Glomerular visceral epithelial cell (primary cell): Measurements from ENCODE around the gene HS2ST1.
"Not testable (repeated sequence)": the region's sequence is repeated elsewhere in the genome, so short reads cannot be mapped to it uniquely, and the experiment has no call there.

ENCODE experiments used
- DNase-seq: peaks from one replicate; pipeline ENCODE4 v3.0.0-alpha.2; 2016; ENCODE audit errors: extremely low spot score

HS2ST1 gene

DNA sequence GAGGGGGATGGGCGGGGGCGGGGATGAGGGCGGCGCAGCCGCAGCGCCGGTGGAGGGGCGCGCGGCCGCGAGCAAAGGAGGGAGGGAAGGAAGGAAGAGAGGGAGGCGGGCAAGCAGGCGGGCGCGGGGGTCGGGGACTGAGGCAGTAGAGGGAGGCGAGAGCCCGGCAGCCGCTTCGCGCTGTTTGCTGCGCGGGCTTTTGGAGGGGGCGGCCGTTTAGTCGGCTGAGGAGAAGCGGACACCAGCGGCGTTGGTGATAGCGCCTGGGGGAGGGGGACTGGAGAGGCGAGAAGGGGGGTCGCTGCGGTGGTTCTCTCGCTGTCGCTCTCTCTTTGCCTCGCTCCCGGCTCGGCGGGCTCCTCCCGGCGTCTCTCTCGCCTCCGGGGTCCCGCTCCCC, at the start of gene HS2ST1:
HS2ST1 (plus strand) TSS at position 35 of the 397 bp plus-strand sequence.
- no peak for DNase-seq

DNA sequence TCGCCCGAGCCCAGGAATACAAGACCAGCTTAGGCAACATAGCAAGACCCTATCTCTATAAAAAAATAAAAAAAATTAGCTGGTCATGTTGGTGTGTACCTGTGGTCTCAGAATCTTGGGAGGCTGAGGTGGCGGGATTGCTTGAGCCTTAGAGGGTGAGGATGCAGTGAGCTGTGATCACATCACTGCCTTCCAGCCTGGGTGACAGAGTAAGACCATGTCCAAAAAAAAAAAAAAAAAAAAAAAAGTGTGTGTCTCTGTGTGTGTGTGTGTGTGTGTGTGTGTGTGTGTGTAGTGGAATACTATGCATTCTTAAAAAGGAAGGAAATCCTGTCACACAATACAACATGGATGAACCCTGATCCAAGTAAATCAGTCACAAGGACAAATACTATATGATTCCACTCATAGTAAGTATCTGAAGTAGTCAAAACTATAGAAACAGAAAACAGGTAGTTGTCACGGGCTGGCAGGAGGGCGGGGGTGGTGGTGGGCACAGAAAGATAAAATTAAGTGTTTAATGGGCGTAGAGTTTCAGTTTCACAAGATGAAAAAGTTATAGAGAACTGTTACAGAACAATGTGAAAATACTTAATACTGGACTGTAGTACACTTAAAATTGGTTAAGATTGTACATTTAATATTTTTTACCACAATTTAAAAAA, 48.3 kb upstream of the HS2ST1 start:
- no peak for DNase-seq

DNA sequence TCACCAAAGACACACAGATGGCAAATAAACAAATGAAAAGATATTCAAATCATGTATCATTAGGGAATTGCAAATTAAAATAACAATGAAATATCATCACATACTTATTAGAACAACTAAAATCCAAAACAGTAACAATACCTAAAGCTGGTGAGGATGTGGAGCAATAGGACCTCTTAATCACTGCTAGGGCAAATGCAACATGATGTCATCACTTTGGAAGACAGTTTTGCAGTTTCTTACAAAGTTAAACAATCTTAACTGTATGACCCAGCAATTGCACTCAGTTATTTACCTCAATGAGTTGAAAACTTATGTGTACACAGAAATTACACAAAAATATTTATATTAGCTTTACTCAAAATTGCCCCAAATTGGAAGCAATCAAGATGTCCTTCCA, 47.8 kb upstream of the HS2ST1 start:
- no peak for DNase-seq

DNA sequence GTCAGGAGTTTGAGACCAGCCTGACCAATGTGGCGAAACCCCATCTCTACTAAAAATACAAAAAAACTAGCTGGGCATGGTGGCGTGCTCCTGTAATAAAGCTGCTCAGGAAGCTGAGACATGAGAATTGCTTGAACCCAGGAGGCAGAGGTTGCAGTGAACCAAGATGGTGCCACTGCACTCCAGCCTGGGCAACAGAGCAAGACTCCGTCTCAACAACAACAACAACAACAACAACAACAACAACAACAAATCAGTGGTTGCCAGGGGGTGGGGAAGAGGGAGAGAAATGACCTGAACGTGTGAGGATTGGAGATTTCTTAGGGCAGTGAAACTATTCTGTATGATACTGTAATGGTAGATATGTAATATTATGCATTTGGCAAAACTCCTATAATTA, 47.2 kb upstream of the HS2ST1 start:
- DNase-seq, result not testable (repeated sequence)

DNA sequence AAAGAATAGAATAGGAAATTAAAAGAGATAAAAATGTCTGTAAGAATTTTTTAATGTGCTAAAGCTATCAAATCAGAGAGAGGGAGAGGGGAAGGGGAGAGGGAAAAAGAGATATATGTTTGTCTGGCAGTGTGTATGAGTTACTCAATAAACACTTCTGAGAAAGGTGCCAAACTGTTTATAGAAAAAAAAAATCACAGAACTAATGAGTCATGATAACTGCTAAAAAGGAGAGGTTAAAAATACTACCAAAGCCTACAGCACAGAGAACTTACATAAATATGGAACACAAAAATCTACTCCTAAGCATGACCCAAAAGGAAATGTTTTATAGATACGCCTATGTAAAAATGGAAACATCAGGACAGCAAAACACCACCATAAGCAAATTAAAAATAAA, 46.0 kb upstream of the HS2ST1 start:
- DNase-seq, result no peak

DNA sequence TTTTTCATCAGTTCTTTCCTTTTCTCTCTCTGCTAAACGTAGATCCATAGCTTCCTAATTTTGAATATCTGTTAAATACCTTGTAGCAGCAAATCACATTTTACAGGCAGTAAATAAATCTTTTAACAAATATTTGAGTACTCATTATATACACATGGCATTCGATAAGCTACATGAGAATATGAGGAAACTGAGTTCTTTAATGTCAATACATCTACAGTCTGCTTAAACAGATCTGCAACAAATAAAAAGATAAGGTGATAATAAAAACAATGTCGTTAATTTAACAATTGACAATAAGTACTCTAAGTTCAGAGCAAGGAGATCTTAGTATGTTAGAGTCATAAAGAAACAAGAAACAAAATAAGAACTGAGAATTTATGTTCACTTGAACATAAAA, 43.4 kb upstream of the HS2ST1 start:
- DNase-seq, result no peak

DNA sequence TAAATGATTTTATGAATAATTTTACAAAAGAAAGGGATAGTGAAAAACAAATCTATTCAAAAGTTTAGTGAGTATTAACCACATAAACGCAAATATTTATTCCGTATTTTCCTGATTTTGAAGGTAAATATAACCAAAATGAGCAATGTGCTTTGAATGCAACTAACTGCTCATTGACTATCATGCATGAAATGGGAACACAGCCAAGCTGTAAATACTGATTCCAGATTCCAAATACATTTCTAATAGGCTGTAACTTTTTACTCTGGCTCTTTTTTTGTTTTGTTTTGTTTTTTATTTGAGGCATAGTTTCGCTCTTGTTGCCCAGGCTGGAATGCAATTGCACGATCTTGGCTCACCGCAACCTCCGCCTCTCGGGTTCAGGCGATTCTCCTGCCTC, 42.3 kb upstream of the HS2ST1 start:
- DNase-seq, result no peak

DNA sequence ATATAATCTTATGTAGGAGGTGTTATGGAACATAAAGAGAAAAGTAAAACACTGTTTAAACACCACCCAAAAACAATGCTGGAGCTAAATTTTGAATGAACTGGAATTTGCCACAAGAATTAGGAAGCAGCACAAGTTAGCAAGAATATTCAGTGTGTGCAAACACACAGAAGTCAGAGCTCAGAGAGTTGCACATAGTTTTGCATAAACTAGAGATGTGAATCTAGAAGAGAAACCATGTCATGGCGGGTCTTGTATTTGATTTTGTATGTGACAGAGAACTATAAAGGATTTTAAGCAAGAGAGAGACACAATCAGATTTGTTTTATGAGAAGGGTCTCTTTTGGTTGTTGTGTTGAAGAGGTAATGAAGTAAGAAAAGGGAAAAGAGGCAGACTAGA, 38.7 kb upstream of the HS2ST1 start:
- DNase-seq, result no peak

DNA sequence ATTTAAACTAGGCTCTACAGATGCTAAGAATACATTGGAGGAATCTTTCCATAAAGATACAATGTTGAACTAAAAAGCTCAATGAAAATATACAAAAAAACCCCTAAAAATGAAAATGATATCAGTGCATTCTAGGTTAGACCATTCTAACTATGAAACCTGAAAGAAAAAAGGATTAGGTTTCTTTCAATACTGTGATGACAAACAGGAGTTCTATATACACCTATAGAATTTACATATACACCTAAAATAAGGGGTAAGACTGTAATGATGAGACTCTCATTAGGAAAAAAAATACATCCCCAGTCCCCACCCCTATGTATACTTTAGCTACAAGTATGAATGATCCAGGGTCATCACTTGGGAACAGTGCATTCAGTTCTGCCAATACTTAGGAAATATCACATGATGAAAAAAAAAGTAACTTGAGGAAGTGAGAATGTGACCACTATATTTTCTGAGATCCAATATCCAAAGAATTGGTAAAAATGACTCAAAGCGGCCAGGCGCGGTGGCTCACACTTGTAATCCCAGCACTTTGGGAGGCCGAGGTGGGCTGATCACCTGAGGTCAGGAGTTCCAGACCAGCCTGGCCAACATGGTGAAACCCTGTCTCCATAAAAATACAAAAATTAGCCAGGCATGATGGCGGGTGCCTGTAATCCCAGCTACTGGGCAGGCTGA, 26.8 kb upstream of the HS2ST1 start:
- DNase-seq, result no peak

DNA sequence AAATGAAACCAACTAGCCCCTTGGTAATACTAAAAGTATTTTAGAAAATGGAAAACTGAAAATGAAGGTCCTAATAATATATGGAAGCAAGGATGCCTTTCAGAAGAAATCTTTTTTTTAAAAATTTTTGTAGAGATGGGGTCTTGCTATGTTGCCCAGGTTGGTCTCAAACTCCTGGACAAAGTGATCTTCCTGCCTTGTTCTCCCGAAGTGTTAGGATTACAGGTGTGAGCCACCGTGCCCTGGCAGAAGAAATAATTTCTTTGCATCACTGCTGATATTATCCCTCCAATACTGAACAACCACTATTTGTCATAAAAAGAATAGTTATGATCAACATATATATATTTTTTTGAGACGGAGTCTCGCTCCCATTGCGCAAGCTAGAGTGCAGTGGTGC, 26.1 kb upstream of the HS2ST1 start:
- DNase-seq, result no peak

DNA sequence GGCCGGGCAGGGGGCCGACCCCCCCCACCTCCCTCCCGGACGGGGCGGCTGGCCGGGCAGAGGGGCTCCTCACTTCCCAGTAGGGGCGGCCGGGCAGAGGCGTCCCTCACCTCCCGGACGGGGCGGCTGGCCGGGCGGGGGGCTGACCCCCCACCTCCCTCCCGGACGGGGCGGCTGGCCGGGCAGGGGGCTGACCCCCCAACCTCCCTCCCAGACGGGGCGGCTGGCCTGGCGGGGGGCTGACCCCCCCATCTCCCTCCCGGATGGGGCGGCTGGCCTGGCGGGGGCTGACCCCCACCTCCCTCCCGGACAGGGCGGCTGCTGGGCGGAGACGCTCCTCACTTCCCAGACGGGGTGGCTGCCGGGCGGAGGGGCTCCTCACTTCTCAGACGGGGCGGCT, 15.0 kb upstream of the HS2ST1 start:
- not testable (repeated sequence) for DNase-seq

DNA sequence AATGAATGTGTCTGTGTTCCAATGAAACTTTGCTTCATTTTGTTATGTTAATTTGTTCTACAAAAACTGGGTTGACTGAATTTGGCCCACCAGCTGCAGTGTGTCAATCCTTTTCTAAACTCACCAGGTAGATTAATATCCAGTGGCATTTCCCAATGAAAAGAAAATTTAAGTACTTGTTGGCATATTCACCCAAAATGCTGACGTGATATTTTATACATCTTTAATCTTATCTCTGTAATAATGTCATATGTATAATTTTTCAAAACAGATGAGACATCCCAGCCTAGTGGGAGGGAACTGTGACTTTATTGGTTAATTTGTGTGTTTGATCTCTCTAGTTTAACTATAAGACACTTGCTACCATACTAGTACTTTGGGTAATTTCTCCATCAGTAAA, 8.6 kb upstream of the HS2ST1 start:
- no peak for DNase-seq

DNA sequence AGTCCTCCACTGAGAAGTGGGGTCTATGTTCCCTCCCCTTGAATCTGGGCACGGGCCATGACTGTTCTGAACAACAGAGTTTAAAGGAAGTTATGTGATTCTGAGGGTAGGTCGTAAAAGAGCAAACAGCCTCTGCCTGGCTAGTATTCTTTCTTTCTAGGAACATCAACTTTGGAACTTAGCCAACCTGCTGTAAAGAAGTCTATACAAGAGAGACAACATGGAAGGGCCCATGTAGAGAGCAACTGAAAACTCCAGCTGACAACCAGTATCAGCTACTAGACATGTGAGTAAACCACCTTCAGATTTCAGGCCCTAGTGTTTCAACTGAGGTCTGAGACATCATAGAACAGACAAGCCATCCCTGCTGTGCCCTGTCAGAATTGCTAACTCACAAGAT, 8.0 kb upstream of the HS2ST1 start:
- DNase-seq, result no peak

DNA sequence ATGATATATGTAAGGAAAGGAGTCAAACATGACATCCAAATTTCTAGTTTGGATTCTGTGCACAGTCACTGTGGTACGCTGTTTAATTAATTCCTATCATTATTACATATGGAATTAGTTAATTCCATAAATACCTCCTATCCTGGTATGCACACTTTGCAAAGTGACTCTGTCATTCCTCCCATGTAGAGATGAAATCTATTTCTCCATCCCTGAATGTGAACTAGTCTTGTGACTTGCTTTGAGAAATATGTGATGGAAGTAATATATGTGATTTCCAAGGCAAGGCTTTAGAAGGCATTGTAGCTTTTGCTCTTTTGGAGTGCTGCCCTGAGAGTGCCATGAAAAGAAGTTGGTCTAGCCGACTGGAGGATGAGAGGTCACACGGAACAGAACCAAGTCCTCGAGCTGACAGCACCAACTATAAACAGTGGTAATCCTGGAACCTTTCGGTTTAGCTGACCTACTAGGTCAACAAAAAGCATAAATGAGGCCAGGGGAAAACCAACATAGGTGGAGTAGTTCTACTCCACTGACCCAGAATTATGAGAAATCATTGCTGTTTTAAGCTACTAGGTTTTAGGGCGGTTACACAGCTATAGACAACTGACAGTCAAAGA, 2.0 kb upstream of the HS2ST1 start:
- DNase-seq, result peak; percentile 8

DNA sequence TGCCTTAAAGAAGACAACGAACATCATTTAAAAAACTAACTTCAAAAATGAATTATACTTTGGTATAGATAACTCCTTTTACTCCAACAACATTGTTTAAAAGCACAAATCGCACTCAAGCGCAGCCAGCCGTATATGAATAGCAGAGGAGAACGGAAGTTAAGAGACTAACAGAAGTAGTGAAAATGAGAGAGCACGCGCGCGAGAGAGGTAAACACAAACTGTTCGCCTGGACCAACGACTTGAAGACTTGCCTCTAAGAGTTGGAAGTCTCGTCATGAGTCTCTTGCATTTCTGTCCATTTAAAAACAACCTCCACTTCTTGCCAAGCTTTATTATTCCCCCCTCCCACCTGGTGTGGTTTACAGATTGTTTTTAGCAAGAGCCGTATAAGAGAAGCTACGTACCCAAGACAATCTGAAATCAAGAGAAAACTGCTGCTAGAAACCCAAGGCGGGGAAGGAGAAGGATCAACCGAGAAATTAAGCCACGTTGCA, 988 bp upstream of the HS2ST1 start:
- DNase-seq, result peak; percentile 34

DNA sequence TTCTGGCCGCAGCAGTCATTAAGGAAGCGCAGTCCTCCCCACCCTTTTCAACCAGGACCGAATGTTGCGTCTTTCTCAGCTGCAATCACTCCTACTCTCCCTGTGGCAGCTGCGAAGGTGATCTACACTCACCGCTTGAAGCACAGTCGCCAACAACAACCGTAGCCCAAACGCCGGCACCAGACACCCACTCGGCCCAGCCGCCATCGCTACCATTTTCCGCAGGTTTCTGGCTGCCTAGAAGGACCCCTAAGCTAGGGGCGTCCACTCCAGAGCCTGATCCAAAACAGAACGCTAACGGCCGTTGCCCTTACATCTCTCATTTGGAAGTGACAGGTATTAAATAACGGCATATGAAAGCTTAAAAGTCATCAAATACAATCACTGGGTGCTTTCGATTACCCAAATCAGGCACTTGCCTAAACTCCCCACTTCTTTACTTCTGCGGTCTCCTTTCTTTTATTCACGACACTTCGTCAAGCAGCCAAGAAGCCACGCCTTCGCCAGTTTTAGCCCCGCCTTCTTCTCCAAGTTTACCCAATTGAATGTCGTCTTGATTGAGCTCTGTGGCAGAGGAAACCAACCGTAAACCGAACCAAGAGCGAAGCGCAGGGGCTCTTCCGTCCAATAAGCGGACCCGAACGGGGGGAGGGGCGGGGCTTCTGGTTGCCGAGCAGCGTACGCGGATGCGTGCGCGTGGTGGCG, 387 bp upstream of the HS2ST1 start, which contains the start of gene SELENOF:
SELENOF (minus strand) TSS at position 231 of the 705 bp plus-strand sequence; CDS start at position 216, 15 bp downstream.
- DNase-seq, result peak; percentile 100

DNA sequence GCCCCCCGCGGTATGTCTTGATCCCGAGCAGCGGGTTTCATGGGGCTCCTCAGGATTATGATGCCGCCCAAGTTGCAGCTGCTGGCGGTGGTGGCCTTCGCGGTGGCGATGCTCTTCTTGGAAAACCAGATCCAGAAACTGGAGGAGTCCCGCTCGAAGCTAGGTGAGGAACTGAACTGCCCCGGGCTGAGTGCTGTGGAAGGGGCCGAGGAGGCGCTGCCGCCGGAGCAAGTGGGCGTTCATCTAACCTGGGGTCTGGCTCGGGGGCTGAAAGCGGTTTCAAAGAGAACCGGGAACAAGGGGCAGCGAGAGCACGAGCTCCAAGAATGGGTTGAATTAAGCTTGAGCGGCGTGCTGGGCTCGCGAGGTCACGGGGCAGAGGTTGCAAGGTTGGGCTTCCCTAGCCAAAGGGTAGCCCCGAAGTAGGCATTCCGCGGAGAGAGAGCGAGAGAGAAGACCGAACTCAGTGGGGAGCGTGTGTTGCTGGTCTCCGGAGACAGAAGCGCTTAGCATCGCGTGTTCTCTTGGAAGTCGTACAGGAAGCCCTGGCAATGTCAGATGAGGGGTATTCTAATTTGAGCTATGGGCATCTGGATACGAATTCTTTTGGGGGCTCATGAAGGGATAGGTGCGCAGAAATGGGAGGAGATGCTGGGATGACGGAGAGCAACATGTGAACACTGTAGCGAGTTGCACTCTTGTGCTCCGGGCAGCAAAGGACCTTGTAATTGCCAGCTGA, 732 bp downstream of the HS2ST1 start:
- peak; percentile 47 for DNase-seq

DNA sequence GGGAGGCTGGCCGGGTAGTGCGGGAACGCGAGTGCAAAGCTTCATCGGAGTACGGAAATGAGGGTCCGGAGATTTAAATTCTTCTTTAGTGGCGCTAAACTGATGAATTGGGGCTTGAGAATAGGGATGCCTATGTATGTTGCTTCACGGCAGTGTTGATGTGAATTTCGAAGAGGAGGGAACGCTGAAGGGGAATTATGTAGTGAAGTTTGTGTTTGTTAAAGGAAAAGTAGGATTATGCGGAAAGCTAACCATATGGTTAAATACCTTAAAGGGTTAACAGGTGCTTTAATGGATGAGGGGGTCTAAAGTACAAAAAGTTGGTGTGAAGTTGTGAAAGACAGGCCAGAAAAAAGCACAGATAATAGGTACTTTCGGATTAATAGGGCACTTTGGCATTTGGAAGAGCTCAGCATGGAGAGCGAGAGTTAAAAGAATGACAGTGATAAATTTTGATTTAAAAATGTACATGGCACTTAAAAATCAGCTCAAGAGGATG, 1.4 kb downstream of the HS2ST1 start:
- no peak for DNase-seq

DNA sequence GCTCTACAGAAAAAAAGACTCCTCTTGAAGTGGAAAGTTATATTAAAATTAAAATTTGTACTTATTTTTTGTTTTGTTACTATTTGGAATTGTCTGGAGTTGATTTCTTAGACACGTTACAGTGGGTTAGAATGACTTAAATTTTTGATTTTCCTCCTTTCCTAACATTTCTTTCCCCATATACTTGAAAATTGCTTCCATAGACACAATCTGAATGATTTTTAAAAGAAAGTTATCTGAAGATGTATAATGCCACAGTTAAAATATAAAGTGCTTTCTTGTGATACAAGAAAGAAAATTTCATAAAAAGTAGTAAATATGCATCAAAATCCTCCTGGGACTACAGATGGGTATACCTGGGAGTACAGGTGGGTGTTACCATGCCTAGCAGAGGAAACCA, 2.3 kb downstream of the HS2ST1 start:
- DNase-seq, result no peak

DNA sequence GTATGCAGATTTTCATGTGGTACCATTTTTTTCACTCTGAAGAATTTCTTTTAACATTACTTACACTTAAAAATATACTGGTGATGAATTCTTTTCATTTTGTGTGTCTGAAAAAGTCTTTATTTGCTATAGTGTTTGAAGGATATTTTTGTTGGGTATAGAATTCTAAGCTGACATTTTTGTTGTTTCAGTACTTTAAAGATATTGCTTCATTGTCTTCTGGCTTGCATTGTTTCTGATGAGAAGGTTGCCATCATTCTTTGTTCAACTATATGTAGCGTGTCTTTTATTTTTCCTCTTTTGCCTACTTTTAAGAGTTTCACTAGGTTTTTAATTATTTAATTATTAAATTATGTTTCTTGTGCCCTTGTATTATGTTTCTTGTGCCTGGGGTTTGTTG, 8.0 kb downstream of the HS2ST1 start:
- no peak for DNase-seq

DNA sequence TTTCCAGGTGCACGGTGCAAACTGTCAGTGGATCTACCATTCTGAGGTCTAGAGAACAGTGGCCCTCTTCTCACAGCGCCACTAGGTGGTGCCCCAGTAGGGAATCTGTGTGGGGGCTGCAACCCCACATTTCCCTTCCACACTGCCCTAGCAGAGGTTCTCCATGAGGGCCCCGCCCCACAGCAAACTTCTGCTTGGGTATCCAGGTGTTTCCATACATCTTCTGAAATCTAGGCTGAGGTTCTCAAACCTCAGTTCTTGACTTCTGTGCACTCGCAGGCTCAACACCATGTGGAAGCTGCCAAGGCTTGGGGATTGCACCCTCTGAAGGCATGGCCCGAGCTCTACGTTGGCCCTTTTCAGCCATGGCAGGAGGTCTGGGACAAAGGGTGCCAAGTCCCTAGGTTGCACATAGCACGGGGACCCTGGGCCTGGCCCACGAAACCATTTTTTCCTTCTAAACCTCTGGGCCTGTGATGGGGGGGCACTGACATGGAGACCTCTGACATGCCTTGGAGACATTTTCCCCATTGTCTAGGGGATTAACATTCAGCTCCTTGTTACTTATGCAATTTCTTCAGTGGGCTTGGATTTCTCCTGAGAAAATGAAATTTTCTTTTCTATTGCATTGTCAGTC, 10.0 kb downstream of the HS2ST1 start:
- no peak for DNase-seq
